ENCODE data around the gene GPR21.
A peak's percentile ranks its signal among the peaks of the same experiment; 100 is the strongest.

GPR21 gene

DNA sequence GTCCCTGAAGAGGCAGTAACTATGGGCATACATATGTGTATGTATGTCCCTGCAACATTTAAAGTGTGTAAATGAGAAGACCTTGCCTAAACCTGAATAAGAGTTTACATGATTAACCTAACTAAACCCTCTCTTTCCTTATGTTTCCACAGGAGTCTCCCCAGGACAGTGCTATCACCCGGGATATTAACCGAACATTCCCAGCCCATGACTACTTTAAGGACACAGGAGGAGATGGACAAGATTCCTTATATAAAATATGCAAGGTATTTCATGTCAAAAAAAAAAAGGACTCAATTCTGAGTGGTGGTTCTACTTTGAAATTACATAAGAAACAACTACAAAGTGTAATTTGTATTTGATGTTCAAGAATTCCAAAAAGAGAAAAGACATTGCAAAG lies 31.7 kb downstream of the GPR21 start:
- peak; percentile 86 for DNase-seq

DNA sequence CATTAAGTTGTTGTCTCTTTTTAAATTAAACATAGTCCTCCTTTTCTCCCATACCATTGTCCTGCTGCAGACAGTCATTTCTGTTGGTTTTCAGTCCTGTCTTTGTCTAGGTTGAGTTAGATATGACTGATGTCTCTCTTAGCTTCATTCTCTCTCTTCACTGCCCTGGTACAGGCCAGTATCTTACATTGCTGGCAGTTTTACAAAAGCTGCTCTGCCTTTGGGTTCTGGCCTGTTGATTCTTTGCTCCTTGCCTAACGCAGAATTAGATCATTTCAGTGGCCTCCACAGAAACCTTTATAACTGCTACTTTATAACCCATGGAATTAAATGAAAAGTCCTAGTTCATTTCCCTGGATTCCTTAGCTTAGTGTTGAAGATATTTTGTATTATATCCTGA lies 33.7 kb downstream of the GPR21 start:
- no peak for DNase-seq

DNA sequence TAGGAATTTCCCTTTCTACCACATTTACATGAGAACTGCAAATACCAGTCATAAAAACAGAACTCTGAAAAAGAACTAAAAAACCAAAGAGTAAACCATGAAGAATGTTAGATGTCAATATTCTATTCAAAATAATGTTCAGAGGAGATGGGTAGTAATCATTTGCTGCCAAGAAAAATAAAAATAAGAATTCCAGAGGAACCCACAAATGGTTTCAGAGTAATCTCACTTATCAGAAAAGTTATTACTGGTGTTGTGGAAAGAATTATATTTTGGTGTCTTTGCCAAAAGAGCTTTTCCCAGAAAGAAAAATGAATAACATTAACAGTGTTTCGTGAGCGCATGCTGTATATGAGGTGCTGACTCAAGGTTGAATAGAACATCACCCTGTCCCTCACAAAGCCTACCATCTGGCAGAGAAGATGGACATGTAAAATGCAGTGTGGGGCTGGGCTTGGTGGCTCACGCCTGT lies 35.6 kb downstream of the GPR21 start:
- DNase-seq, result peak; percentile 98

DNA sequence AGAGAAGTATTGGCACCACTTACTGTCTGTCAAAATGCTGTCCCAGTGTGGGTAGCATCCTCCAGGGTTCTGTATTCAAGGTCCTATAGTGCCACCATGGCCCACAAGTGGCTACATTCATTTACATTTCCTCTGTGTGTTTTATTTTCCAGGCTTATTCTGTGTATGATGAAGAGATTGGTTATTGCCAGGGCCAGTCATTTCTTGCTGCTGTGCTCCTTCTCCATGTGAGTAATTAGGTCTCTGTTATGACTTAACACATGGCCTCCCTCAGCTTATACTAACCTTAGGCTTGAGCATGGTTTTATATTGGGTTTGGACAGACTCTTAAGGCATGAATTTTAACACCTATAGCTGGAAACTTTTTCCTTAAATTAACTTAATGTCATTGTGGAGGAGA lies 36.7 kb downstream of the GPR21 start:
- no peak for DNase-seq

DNA sequence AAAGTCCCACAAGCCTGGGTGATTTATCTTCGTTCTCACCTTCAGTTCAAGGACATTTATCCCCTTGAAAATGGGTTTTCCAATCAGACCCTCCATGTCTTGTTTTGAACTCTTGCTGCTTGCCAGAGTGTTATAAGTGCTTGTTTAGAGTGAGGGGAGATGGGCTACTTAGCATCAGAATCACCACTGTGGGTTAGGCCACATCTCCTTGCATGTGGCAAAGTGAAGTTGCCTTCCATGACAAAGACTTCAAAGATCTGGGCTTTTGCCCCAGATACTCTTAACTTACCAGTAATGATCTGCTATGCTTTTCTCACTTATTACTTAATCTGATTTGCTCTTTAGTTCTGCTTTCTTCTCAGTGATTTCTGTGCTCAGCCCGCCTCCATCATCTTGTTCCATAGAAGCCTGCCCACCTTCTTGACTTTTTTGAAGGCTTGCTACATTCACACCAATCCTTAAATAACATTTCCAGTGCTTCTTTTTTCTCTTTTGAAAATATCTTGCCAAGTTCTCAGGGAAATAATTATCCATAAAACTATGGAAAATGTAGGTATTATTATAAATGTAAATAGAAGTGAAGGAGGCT lies 39.0 kb downstream of the GPR21 start:
- DNase-seq, result no peak

DNA sequence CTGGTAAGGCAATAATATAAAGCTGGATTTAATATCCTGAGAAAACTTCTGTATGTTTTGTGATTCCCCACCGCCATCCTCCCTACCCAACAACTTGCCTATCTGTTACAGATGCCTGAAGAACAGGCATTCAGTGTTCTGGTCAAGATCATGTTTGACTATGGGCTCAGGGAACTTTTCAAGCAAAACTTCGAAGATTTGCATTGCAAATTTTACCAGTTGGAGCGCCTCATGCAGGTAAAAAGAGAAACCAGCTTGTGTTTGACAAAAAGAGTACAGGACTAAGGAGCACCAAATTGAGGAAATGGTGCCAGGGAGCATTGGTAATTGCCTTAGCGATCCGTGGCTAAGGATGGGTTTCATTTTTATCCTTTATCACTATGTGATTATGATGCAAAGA lies 40.0 kb downstream of the GPR21 start:
- no peak for DNase-seq

DNA sequence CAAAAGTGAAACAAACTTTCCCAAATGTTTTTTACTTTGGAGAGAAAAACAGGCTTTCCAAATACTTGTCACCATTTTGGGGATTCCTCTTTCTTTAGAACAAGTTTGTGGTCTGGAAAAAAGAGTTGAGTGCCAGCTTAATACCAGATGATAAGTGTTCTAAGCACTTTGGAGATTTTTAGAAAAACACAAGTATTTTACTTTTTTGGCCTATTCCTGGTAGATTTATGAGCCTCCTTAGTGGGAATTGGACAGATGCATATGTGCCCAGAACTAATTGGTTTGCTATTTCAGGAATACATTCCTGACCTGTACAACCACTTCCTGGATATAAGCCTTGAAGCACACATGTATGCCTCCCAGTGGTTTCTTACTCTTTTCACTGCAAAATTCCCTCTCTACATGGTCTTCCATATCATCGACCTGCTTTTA lies 40.5 kb downstream of the GPR21 start:
- peak; percentile 83 for DNase-seq

DNA sequence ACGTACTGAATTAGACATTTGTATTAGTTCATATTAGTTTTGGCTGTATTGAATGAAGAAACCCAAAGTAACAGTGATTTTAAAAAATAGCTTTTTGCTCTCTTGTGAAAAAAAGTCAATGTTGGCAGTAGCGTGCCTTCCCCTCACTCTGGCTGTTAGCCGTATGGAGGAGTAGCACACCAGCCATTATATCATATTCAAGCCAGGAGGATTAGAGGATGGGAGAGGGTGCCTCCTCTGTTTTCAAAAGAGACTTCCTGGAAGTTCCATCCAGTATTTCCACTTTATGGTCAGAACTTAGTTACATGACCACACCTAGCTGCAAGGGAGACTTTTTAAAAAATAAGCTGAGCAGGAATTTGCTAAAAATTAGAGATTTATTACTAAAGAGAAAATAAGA lies 41.2 kb downstream of the GPR21 start:
- no peak for DNase-seq

DNA sequence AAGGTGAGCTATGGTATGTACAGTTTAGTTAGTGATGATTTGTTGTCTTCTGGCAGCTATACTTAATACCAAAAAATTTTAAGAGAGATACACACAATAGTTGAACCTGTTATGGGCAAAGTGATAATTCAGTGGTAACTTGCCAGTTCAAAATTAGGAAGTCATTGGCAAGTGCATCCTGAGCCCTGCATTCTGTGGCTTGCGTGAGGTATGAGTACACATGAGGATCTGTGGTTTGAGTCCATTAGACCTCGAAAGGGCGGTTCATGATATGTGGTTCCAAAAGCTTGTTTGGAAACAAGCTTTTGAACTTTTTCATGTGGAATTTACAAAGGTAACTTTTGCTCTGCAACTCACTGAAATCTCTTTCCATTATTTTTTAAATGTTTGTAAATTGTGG lies 47.0 kb downstream of the GPR21 start:
- DNase-seq, result no peak

DNA sequence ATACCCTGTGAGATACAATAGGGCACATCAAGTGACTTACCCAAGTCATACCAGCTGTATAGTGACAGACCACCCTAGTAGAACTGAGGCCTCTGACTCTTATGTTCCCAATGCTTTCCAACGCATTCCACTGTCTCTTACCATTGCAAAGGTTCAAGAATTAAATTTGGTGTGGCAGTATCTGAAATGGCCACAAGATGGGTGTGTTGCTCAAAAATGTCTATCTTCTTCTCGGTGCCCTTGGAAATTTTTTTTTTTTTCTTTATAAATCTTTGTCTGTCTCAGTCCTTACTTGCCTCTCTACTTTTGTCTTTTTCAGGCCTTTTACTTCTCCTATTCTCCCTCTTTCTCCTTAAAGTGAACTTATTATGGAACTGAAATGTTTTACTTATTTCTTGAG lies 48.4 kb downstream of the GPR21 start:
- peak; percentile 76 for DNase-seq

DNA sequence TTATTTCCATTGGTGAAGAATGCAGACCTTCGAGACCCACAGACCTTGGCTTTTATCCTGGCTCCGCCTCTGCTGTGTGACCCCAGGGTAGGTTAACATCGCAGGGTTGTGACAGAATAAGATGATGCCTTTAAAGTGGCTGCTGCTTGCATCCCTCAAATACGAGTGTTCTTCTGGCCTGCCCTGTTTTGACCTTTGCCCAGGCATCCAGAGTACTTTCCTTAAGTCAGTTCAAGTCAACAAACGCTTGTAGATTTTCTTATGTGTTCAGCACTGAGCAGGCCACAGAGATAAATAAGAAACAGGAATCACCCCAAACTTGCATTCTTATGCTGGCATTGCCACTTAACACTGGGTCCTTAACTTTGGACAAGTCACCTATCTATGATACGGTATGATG lies 50.2 kb downstream of the GPR21 start:
- no peak for DNase-seq

DNA sequence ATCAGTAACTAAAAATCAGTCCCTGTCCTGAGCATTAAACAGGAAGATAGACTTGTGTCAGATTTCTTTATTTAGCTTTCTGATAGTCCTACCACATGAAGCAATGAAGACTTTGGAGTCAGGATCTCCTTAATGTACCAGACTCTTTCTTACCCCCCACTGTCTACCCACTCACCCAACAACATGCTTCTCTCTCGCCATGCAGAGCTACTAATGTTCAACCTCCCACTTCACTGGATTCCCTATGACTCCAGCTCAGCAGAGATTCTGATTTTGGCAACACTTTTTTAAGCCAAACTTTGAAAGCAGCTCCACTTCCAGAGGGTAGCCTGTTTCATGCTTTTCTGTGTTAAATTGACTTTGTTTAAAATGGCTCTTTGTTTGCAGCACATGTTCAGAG lies 50.8 kb downstream of the GPR21 start:
- no peak for DNase-seq
